ENCODE data around the gene CHRM2. TPM values are rescaled to one million over a fixed set of nuclear protein-coding genes. Genes with fewer than 3 reads are reported as not detected.
A peak's percentile ranks its signal among the peaks of the same experiment; 100 is the strongest.

Gene CHRM2
- total and polyA plus RNA-seq, 2 of the 4 experiments (the other 2 are of a cell fraction): 79.3 to 184 TPM

GRCh38 chr7:136853654-136854053 is 14.8 kb upstream of the CHRM2 start:
- Histone ChIP-seq H2BK15ac (ENCODE audit: low read depth, low read length) (no peak overlapping the region), H2AK9ac (replicated peaks; ENCODE audit: low read depth, low read length, poor library complexity) (no peak overlapping the region), H2AK5ac (ENCODE audit: low read depth, low read length) (no peak overlapping the region), H3K9ac (ENCODE audit: low read depth, low read length) (no peak overlapping the region), H4K91ac (ENCODE audit: insufficient read depth, low read depth, low read length) (no peak overlapping the region), H3K9me1 (ENCODE audit: insufficient read depth, low read length) (no peaks in the 10 kb centered on the region), H3K79me1 (ENCODE audit: low read depth in 1 of 2, low read length in 2 of 2) (no peaks in the 10 kb centered on the region), H3K4ac (ENCODE audit: low read depth, low read length) (no peak overlapping the region), H3K36me3 (ENCODE audit: control insufficient read depth, insufficient read depth, low read length) (no peaks in the 10 kb centered on the region), H4K5ac (ENCODE audit: low read depth, low read length) (no peak overlapping the region), H2BK20ac (ENCODE audit: low read depth, low read length) (no peak overlapping the region), H3K18ac (ENCODE audit: low read depth, low read length) (no peak overlapping the region), H3K4me1 (ENCODE audit: control insufficient read depth, insufficient read depth, low read length) (no peaks in the 10 kb centered on the region), H2BK5ac (ENCODE audit: low read depth, low read length, poor library complexity, severe bottlenecking) (no peak overlapping the region), H3K27ac (ENCODE audit: insufficient read depth, low read length) (no peak overlapping the region), H4K20me1 (ENCODE audit: insufficient read depth, low read length) (no peaks in the 10 kb centered on the region), H3K56ac (ENCODE audit: extremely low read depth, insufficient read depth, low read length) (no peak overlapping the region), H2BK120ac (ENCODE audit: low read depth, low read length) (no peak overlapping the region), H2AFZ (replicated peaks; ENCODE audit: low read length, poor library complexity) (no peak overlapping the region), H3K9me3 (ENCODE audit: control insufficient read depth, insufficient read depth, low read length) (no peaks in the 10 kb centered on the region), H3K4me2 (ENCODE audit: low read depth, low read length) (no peak overlapping the region), H3K4me3 (ENCODE audit: insufficient read depth, low read depth, low read length) (no peak overlapping the region), H3K14ac (replicated peaks; ENCODE audit: low read depth, low read length) (no peak overlapping the region), H4K8ac (ENCODE audit: low read depth in 2 of 2, low read length in 2 of 2) (no peak overlapping the region), H3K23ac (ENCODE audit: low read depth, low read length) (no peak overlapping the region), H3K27me3 (ENCODE audit: control insufficient read depth, insufficient read depth, low read length) (peaks cover 5% of the 10 kb centered on the region)
- intact Hi-C loops (cut with micrococcal nuclease): loop anchor here (5.0 kb wide), 1 partner anchor 446 kb away; no protein-coding TSS in a partner anchor
- TF ChIP-seq BHLHE40 (IDR thresholded peaks at IDR 0.05; ENCODE audit: low read depth, low read length) (no peak), CTCF (conservative IDR thresholded peaks at IDR 0.05; ENCODE audit: low read depth, low read length) (no peak), MAFK (IDR thresholded peaks at IDR 0.05; ENCODE audit: low read depth, low read length) (no peak), RAD21 (IDR thresholded peaks at IDR 0.05; ENCODE audit: low read length) (no peak), POLR2A (IDR thresholded peaks at IDR 0.05; ENCODE audit: low read depth, low read length) (no peak)
- ChIA-PET CTCF (interaction anchor here (0.6 to 1.5 kb wide), 4 partner anchors 10 to 298 kb away, joined by 3 to 4 read pairs (median 3); no protein-coding TSS in a partner anchor), POLR2A (ENCODE audit: unreplicated experiment) (no interaction called here)
- no CpG with 5 or more reads among the region's 2 CpGs for WGBS, 2 experiments (ENCODE audit: extremely low coverage in 2 of 2, insufficient read length in 1 of 2)
- peak; percentile 53 for DNase-seq
- no TSS peak for BruUV-seq (replicated peaks)
- ATAC-seq (ENCODE audit: low read depth): peak; percentile 63
- in situ Hi-C loops (cut with MboI; ENCODE audit: low sequenced_read_pairs): no loop called here
- dilution Hi-C loops (cut with HindIII; ENCODE audit: low sequenced_read_pairs, unreplicated experiment): no loop called here
